SK-N-SH (cell line): ENCODE results near the gene MYOM1. TPM values are rescaled to one million over a fixed set of nuclear protein-coding genes. Genes with fewer than 3 reads are reported as not detected.

ENCODE experiments used
- CTCF ChIA-PET: fragments of 300-600, 350-600 bp; formaldehyde crosslinking; extraction: SDS; loops from one replicate; lab custom pipeline; 2021; lab: Yijun Ruan, JAX
- POLR2A ChIA-PET: fragments of 350-600 bp; sonication (Branson Sonifier 250); formaldehyde crosslinking; extraction: SDS; loops from one replicate; lab custom pipeline; 2020; ENCODE audit warnings: antibody characterized with exemption, inconsistent platforms; lab: Yijun Ruan, JAX
- DNase-seq: peaks from one replicate; pipeline ENCODE4 v3.0.0; 2012
- H2AFZ ChIP-seq: fragments of 200-600 bp; sonication (generic); 2 replicates; pipeline ENCODE4 v1.8.1; 2016; ENCODE audit warnings: antibody characterized with exemption, mild to moderate bottlenecking, low read depth
- H3F3A ChIP-seq: fragments of 200-600 bp; sonication (generic); replicated peaks from 2 replicates; pipeline ENCODE3; 2016; ENCODE audit warnings: antibody characterized with exemption, mild to moderate bottlenecking; ENCODE audit not compliant: insufficient read depth
- H3K27ac ChIP-seq, 2 experiments: fragments of 200-500 bp in 1 of 2; fragments of 200-600 bp in 1 of 2; sonication (Bioruptor generic) in 1 of 2; sonication (generic), shearing (Covaris generic) in 1 of 2; 2 replicates each; pipeline versions ENCODE4 v1.5.1 to v1.6.1; 2014 to 2016; ENCODE audit warnings: low read depth in 2 of 2, inconsistent platforms in 1 of 2, low read length in 1 of 2, mild to moderate bottlenecking in 1 of 2, mixed read lengths in 1 of 2
- H3K27me3 ChIP-seq: fragments of 200-600 bp; sonication (generic), shearing (Covaris generic); 2 replicates; pipeline ENCODE4 v1.6.1; 2016; ENCODE audit warnings: mixed run types; ENCODE audit not compliant: insufficient read depth
- H3K36me3 ChIP-seq, 2 experiments: fragments of 200-500 bp in 1 of 2; fragments of 200-600 bp in 1 of 2; sonication (Bioruptor generic) in 1 of 2; sonication (generic) in 1 of 2; replicated peaks in 1 of 2; 2 replicates each; pipeline versions ENCODE3 to v1.5.1; 2014 to 2016; ENCODE audit warnings: low read length in 1 of 2, mild to moderate bottlenecking in 1 of 2; ENCODE audit not compliant: insufficient read depth in 2 of 2, control insufficient read depth in 1 of 2
- H3K4me1 ChIP-seq, 2 experiments: fragments of 200-500 bp in 1 of 2; fragments of 200-600 bp in 1 of 2; sonication (Bioruptor generic) in 1 of 2; sonication (generic), shearing (Covaris generic) in 1 of 2; 2 replicates each; pipeline versions ENCODE4 v1.5.1 to v1.6.1; 2014 to 2016; ENCODE audit warnings: low read depth in 1 of 2, low read length in 1 of 2, mixed run types in 1 of 2; ENCODE audit not compliant: insufficient read depth in 2 of 2, control insufficient read depth in 1 of 2
- H3K4me2 ChIP-seq: fragments of 200-600 bp; sonication (generic), shearing (Covaris generic); 2 replicates; pipeline ENCODE4 v1.6.1; 2017; ENCODE audit warnings: mixed run types
- H3K4me3 ChIP-seq, 2 experiments: fragments of 200-500 bp in 1 of 2; fragments of 200-600 bp in 1 of 2; sonication (Bioruptor generic) in 1 of 2; sonication (generic), shearing (Covaris generic) in 1 of 2; 2 replicates each; pipeline versions ENCODE4 v1.5.1 to v1.8.1; 2014 to 2016; ENCODE audit warnings: low read depth in 2 of 2, inconsistent platforms in 1 of 2, low read length in 1 of 2, mild to moderate bottlenecking in 1 of 2, mixed read lengths in 1 of 2, moderate library complexity in 1 of 2
- H3K79me2 ChIP-seq: fragments of 200-600 bp; sonication (generic); 2 replicates; pipeline ENCODE4 v1.8.1; 2017; ENCODE audit warnings: mild to moderate bottlenecking; ENCODE audit not compliant: insufficient read depth
- H3K9ac ChIP-seq: fragments of 200-600 bp; sonication (generic); 2 replicates; pipeline ENCODE4 v1.6.1; 2017; ENCODE audit warnings: mixed run types
- H3K9me2 ChIP-seq: fragments of 200-600 bp; sonication (generic); 2 replicates; pipeline ENCODE4 v1.6.1; 2017; ENCODE audit warnings: mixed run types
- H3K9me3 ChIP-seq: fragments of 200-600 bp; sonication (generic); 2 replicates; pipeline ENCODE4 v1.6.1; 2017; ENCODE audit warnings: mixed run types, mild to moderate bottlenecking, moderate library complexity
- H4K20me1 ChIP-seq: fragments of 200-600 bp; sonication (generic); 2 replicates; pipeline ENCODE4 v1.6.1; 2017; ENCODE audit warnings: mild to moderate bottlenecking, mixed run types; ENCODE audit not compliant: insufficient read depth
- ELF1 ChIP-seq: IDR thresholded peaks from 2 replicates; pipeline ENCODE4 v1.4.0; 2012
- EP300 ChIP-seq, 2 experiments: IDR thresholded peaks; 2 replicates each; pipeline versions ENCODE4 v1.4.0 to v1.6.1; 2012; ENCODE audit warnings: borderline replicate concordance in 1 of 2, low read depth in 1 of 2, low read length in 1 of 2
- FOSL2 ChIP-seq: IDR thresholded peaks from 2 replicates; pipeline ENCODE4 v1.4.0; 2012; ENCODE audit warnings: low read depth, mild to moderate bottlenecking, moderate library complexity, borderline replicate concordance
- FOXM1 ChIP-seq: IDR thresholded peaks from 2 replicates; pipeline ENCODE4 v1.4.0; 2012; ENCODE audit warnings: low read depth, mild to moderate bottlenecking
- IRF3 ChIP-seq: fragments of 150-350 bp; IDR thresholded peaks from 2 replicates; pipeline ENCODE4 v1.6.1; 2016; ENCODE audit warnings: mild to moderate bottlenecking, low read depth, low read length
- MEF2A ChIP-seq: IDR thresholded peaks from 2 replicates; pipeline ENCODE4 v1.4.0; 2012; ENCODE audit warnings: low read depth, borderline replicate concordance
- NRF1 ChIP-seq: IDR thresholded peaks from 2 replicates; pipeline ENCODE4 v1.6.1; 2012; ENCODE audit warnings: low read depth, mild to moderate bottlenecking, low read length
- PBX3 ChIP-seq: IDR thresholded peaks from 2 replicates; pipeline ENCODE4; 2012
- POLR2AphosphoS5 ChIP-seq: IDR thresholded peaks from 2 replicates; pipeline ENCODE4 v1.6.1; 2012; ENCODE audit warnings: low read depth, low read length
- RAD21 ChIP-seq: IDR thresholded peaks from 2 replicates; pipeline ENCODE4 v1.6.1; 2012; ENCODE audit warnings: mild to moderate bottlenecking, low read length
- RFX5 ChIP-seq: IDR thresholded peaks from 2 replicates; pipeline ENCODE4 v1.6.1; 2012; ENCODE audit warnings: mild to moderate bottlenecking, improper control_type of control experiment, low read length
- SMC3 ChIP-seq: IDR thresholded peaks from 2 replicates; pipeline ENCODE4 v1.6.1; 2012; ENCODE audit warnings: low read depth, low read length, improper control_type of control experiment
- TAF1 ChIP-seq: IDR thresholded peaks from 2 replicates; pipeline ENCODE4 v1.6.1; 2012; ENCODE audit warnings: low read depth, mild to moderate bottlenecking, low read length, moderate library complexity, borderline replicate concordance
- TCF12 ChIP-seq: IDR thresholded peaks from 2 replicates; pipeline ENCODE4 v1.4.0; 2012
- WGBS: methylation state at CpG from one replicate; pipeline ENCODE4 v1.1.6; 2017; ENCODE audit warnings: low lambda C conversion rate; 5-methylcytosine and 5-hydroxymethylcytosine counted together
- polyA plus RNA-seq, 3 experiments: library from polyadenylated mRNA; depleted of rRNA; stranded (reverse); fragments of >200 nt; gene quantifications; 2 replicates each; pipeline ENCODE4 v1.2.3, GENCODE V29; 2012
- TF ChIP-seq, protein P1 (sequence below): IDR thresholded peaks from 2 replicates; pipeline ENCODE4 v1.4.0; 2012; ENCODE audit warnings: low read depth
- TF ChIP-seq, protein P2 (sequence below): fragments of 200-600 bp; sonication (generic); IDR thresholded peaks from 2 replicates; pipeline ENCODE4 v1.6.1; 2017; ENCODE audit warnings: antibody characterized with exemption, mild to moderate bottlenecking, moderate library complexity

Gene MYOM1
- polyA plus RNA-seq, 1 of the 3 experiments (the other 2 are of a cell fraction): 0.07 TPM

DNA sequence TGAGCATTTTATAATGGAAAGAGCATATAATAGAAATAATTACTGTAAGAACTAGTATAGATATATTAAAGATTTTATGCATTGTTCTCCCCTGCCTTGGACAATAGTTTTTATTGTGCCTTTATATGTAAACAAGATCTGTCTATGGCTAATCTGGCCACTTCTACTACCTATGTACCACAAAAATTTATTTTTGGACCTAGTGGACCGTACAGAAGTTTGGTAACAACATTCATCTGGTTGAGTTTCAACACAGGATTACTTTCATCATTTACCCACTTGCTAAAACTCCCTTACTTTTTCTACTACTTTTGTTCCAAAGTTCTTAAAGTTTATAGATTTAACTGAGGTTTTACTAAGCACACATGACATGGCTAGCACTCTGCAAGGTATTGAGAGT is 13.2 kb upstream of the MYOM1 start:
- Histone ChIP-seq H3K27ac (no peak overlapping the region), H3K4me2 (no peak overlapping the region), H3K9me3 (no peaks in the 10 kb centered on the region), H3F3A (no peaks in the 10 kb centered on the region), H3K9ac (no peak overlapping the region), H3K36me3 (no peaks in the 10 kb centered on the region), H3K9me2 (no peaks in the 10 kb centered on the region), H3K4me1 (no peaks in the 10 kb centered on the region), H3K79me2 (no peaks in the 10 kb centered on the region), H3K4me3 (no peak overlapping the region), H2AFZ (no peak overlapping the region), H4K20me1 (no peaks in the 10 kb centered on the region), H3K27me3 (no peaks in the 10 kb centered on the region)
- ChIA-PET POLR2A (no interaction called here), CTCF (interaction anchor here (2.4 kb wide), 1 partner anchor 13 kb away, joined by 6 read pairs; no protein-coding TSS in a partner anchor)
- TF ChIP-seq TAF1: no peak
- TF ChIP-seq ELF1: no peak
- TF ChIP-seq, protein P1, sequence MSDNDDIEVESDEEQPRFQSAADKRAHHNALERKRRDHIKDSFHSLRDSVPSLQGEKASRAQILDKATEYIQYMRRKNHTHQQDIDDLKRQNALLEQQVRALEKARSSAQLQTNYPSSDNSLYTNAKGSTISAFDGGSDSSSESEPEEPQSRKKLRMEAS: no peak
- TF ChIP-seq PBX3: no peak
- TF ChIP-seq SMC3: no peak
- TF ChIP-seq RAD21: no peak
- no peak for TF ChIP-seq EP300 (IDR thresholded peaks at IDR 0.05; ENCODE audit: borderline replicate concordance in 1 of 2, low read depth in 1 of 2, low read length in 1 of 2)
- TF ChIP-seq NRF1: no peak
- TF ChIP-seq MEF2A: no peak
- no peak for TF ChIP-seq RFX5
- no peak for TF ChIP-seq IRF3
- TF ChIP-seq, protein P2, sequence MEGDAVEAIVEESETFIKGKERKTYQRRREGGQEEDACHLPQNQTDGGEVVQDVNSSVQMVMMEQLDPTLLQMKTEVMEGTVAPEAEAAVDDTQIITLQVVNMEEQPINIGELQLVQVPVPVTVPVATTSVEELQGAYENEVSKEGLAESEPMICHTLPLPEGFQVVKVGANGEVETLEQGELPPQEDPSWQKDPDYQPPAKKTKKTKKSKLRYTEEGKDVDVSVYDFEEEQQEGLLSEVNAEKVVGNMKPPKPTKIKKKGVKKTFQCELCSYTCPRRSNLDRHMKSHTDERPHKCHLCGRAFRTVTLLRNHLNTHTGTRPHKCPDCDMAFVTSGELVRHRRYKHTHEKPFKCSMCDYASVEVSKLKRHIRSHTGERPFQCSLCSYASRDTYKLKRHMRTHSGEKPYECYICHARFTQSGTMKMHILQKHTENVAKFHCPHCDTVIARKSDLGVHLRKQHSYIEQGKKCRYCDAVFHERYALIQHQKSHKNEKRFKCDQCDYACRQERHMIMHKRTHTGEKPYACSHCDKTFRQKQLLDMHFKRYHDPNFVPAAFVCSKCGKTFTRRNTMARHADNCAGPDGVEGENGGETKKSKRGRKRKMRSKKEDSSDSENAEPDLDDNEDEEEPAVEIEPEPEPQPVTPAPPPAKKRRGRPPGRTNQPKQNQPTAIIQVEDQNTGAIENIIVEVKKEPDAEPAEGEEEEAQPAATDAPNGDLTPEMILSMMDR: no peak
- no peak for TF ChIP-seq POLR2AphosphoS5
- TF ChIP-seq TCF12: no peak
- TF ChIP-seq FOSL2: no peak
- no peak for TF ChIP-seq FOXM1
- DNase-seq: no peak
- 91% methylated on average over 1 of the region's 1 CpG for WGBS
